K562 (cell line): Measurements from ENCODE around the gene SHISA7. TPM values are rescaled to one million over a fixed set of nuclear protein-coding genes. Genes with fewer than 3 reads are reported as not detected.

ENCODE experiments used
- AFF4 ChIP-seq: sonication (generic); formaldehyde crosslinking; IDR thresholded peaks from 2 replicates; pipeline ENCODE4 v1.8.0; 2023; ENCODE audit warnings: mild to moderate bottlenecking, missing genetic modification reagents
- ATF3 ChIP-seq, 2 experiments: fragments of 450-650 bp in 1 of 2; sonication (generic) in 1 of 2; formaldehyde crosslinking in 1 of 2; IDR thresholded peaks in 1 of 2; conservative IDR thresholded peaks in 1 of 2; 2 replicates each; pipeline versions ENCODE4 v1.6.1 to v1.8.1; 2016 to 2023; ENCODE audit warnings: mild to moderate bottlenecking in 2 of 2, moderate library complexity in 2 of 2, inconsistent platforms in 1 of 2, missing genetic modification reagents in 1 of 2
- CHD2 ChIP-seq: IDR thresholded peaks from 2 replicates; pipeline ENCODE4 v1.6.1; 2011; ENCODE audit warnings: low read depth, low read length
- GATAD2A ChIP-seq: fragments of 450-650 bp; IDR thresholded peaks from 2 replicates; pipeline ENCODE4 v1.6.1; 2017
- GTF2F1 ChIP-seq: IDR thresholded peaks from 2 replicates; pipeline ENCODE4 v1.6.1; 2011; ENCODE audit warnings: low read depth, low read length, improper control_type of control experiment
- HNRNPLL ChIP-seq: fragments of 200-400 bp; formaldehyde crosslinking; IDR thresholded peaks from 2 replicates; pipeline ENCODE4 v1.6.1; 2017; ENCODE audit warnings: low read length, low read depth, mild to moderate bottlenecking; ENCODE audit not compliant: poor library complexity, severe bottlenecking
- IRF9 ChIP-seq: fragments of 450-650 bp; IDR thresholded peaks from 2 replicates; pipeline ENCODE4 v1.6.1; 2016; ENCODE audit warnings: missing biosample characterization, missing genetic modification characterization
- MTA1 ChIP-seq: fragments of 450-650 bp; IDR thresholded peaks from 2 replicates; pipeline ENCODE4 v1.6.1; 2017; ENCODE audit warnings: borderline replicate concordance
- NFYB ChIP-seq: IDR thresholded peaks from 2 replicates; pipeline ENCODE4 v1.6.1; 2011; ENCODE audit warnings: mild to moderate bottlenecking, moderate library complexity; ENCODE audit not compliant: insufficient read length; ENCODE audit errors: extremely low read depth
- POLR2AphosphoS5 ChIP-seq: IDR thresholded peaks from 2 replicates; pipeline ENCODE4 v1.6.1; 2011; ENCODE audit warnings: mild to moderate bottlenecking, low read depth, low read length, moderate library complexity; ENCODE audit not compliant: control insufficient read depth, insufficient read depth
- SP2 ChIP-seq: IDR thresholded peaks from 2 replicates; pipeline ENCODE4 v1.6.1; 2011; ENCODE audit warnings: mild to moderate bottlenecking, low read depth, low read length, moderate library complexity; ENCODE audit not compliant: poor library complexity, severe bottlenecking; ENCODE audit errors: extremely low read depth
- TBL1XR1 ChIP-seq, 2 experiments: IDR thresholded peaks; 2 replicates each; pipeline ENCODE4 v1.6.1; 2012; ENCODE audit warnings: improper control_type of control experiment in 2 of 2, low read length in 2 of 2, mild to moderate bottlenecking in 1 of 2
- THRA ChIP-seq: fragments of 450-650 bp; IDR thresholded peaks from 2 replicates; pipeline ENCODE4 v1.6.1; 2017; ENCODE audit warnings: mild to moderate bottlenecking, moderate library complexity
- TOE1 ChIP-seq, 2 experiments: fragments of 450-650 bp in 1 of 2; sonication (generic) in 1 of 2; formaldehyde crosslinking in 1 of 2; IDR thresholded peaks; 2 replicates each; pipeline versions ENCODE4 v1.7.1 to v1.8.0; 2016 to 2022; ENCODE audit warnings: borderline replicate concordance in 2 of 2, mild to moderate bottlenecking in 2 of 2, antibody characterized with exemption in 1 of 2, inconsistent platforms in 1 of 2, low read depth in 1 of 2, missing genetic modification reagents in 1 of 2, moderate library complexity in 1 of 2
- ZBTB9 ChIP-seq: fragments of 450-650 bp; formaldehyde crosslinking; IDR thresholded peaks from 2 replicates; pipeline ENCODE4 v1.4.0; 2020; ENCODE audit warnings: mild to moderate bottlenecking, moderate library complexity
- ZNF76 ChIP-seq: fragments of 250-450 bp; sonication (Bioruptor Pico); IDR thresholded peaks from 2 replicates; pipeline ENCODE4 v1.4.0; 2020; ENCODE audit warnings: mild to moderate bottlenecking, moderate library complexity, borderline replicate concordance
- polyA plus RNA-seq, 8 experiments: library from polyadenylated mRNA; depleted of rRNA in 4 of 8; stranded (reverse) in 5 of 8; unstranded in 3 of 8; fragments of >200 nt; fragmentation: Nextera tagmentation in 2 of 8; fragmentation: Illumina TruSeq in 1 of 8; extraction: Ambion mirVana in 2 of 8; extraction: Trizol in 1 of 8; gene quantifications; 2 replicates each; pipeline versions ENCODE4 v1.2.1 to v1.2.3, GENCODE V29; 2011 to 2014; ENCODE audit warnings: inconsistent platforms in 1 of 8, missing spikeins in 1 of 8
- total RNA-seq, 7 experiments: library from RNA; depleted of rRNA in 6 of 7; stranded (reverse); fragments of >200 nt in 6 of 7; fragmentation: Illumina TruSeq in 2 of 7; extraction: Trizol in 2 of 7; gene quantifications; 2 replicates each; pipeline versions ENCODE4 v1.2.1 to v1.2.3, GENCODE V29; 2011 to 2021; ENCODE audit warnings: low replicate concordance in 1 of 7

The SHISA7 gene
- total and polyA plus RNA-seq, 9 of the 15 experiments (the other 6 are each of a cell fraction or from before 2014, with no cell fraction given): 0.01 to 0.40 (median 0.07) TPM

- TF ChIP-seq AFF4 (CRISPR knock-in tag) (peak; percentile 86; the same call in 1 of the 2 replicates), ZBTB9 (CRISPR knock-in tag) (peak; percentile 47), POLR2AphosphoS5 (no peak; the same call in 1 of the 2 replicates), CHD2 (0 out of 2 replicates have a peak, but pooled peaks have one; percentile 61), GTF2F1 (0 out of 2 replicates have a peak, but pooled peaks have one; percentile 19), GATAD2A (peak; percentile 29; the same call in 1 of the 2 replicates), ATF3 (IDR thresholded peaks at IDR 0.05) (no peak), ATF3 (CRISPR knock-in tag; conservative IDR thresholded peaks at IDR 0.05) (no peak), NFYB (peak; percentile 91), HNRNPLL (no peak), ZNF76 (peak; percentile 71; the same call in 1 of the 2 replicates), THRA (no peak), TOE1 (IDR thresholded peaks at IDR 0.05; ENCODE audit: borderline replicate concordance) (no peak; the same call in 1 of the 2 replicates), TOE1 (CRISPR knock-in tag; IDR thresholded peaks at IDR 0.05; ENCODE audit: borderline replicate concordance, low read depth) (peak; percentile 80; the same call in 1 of the 2 replicates), IRF9 (tag) (0 out of 2 replicates have a peak, but pooled peaks have one; percentile 29), MTA1 (peak; percentile 97), TBL1XR1 (IDR thresholded peaks at IDR 0.05; ENCODE audit: low read length in 2 of 2) (peak in 1 of 2 experiments; percentile 78; a peak in 2 of 4 replicates), SP2 (peak; percentile 53)
Measured at GRCh38 chr19:55476100-55476775, 33.1 kb upstream of the SHISA7 start, which contains the start of gene ZNF628 (continued).
